MM.1S (cell line): Measurements from ENCODE around the gene ACAT2.
"Not testable (repeated sequence)": the region's sequence is repeated elsewhere in the genome, so short reads cannot be mapped to it uniquely, and the experiment has no call there.

Experiments
- CTCF ChIP-seq: fragments of 300-600 bp; sonication (generic); IDR thresholded peaks from 2 replicates; pipeline ENCODE4 v1.5.1; 2016; ENCODE audit warnings: antibody characterized with exemption, low read length, mixed read lengths
- EZH2 ChIP-seq: fragments of 300-600 bp; sonication (generic); optimal IDR thresholded peaks from 2 replicates; pipeline ENCODE3; 2017; ENCODE audit warnings: low read depth, mild to moderate bottlenecking, antibody characterized with exemption, low read length, mixed read lengths
- EZH2phosphoT487 ChIP-seq: fragments of 300-600 bp; sonication (generic); IDR thresholded peaks from 2 replicates; pipeline ENCODE4 v1.6.1; 2018; ENCODE audit warnings: antibody characterized with exemption, low read length

GRCh38 chr6:159721981-159722380 lies 39.9 kb upstream of the ACAT2 start:
- not testable (repeated sequence) for TF ChIP-seq CTCF, EZH2, EZH2phosphoT487
